Measurements from ENCODE around the gene DIO3. TPM values are rescaled to one million over a fixed set of nuclear protein-coding genes. Genes with fewer than 3 reads are reported as not detected.

Gene DIO3
- total RNA-seq, 1 experiment from 2014 or later = not detected

DNA sequence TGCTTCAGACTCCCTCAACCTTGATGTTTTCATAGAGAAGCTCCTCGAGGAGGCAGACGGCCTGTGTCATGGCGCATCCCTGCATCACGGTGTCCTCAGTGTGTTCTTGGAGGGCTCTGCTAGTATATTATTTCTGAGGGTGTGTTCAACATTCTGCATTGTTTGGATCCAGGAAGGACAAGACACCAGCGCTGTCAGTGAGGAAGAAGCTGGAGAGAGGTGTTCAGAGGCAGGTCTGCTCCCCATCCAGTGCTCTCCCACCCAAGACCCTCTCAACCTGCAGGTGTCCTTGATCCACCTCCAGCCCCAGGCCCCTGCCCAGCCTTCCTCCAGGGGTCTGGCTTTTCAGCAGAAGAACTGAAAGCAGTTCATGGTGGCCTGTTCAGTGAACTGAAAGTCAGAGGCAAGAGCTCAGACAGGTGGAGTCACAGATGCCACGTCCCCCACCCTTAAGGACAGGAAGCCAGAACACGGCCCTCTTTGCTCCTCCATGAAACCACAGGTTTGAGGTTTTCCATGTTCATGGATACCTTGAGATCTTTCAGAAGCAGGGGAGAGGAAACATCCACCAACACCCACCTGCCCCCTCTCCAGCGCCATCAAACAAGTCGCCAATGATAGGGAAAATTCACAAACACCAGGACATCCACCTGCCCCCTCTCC, 37.4 kb downstream of the DIO3 start:
- H3K23ac ChIP-seq (ENCODE audit: insufficient read length, low read depth, low read length) = no peak overlapping the region
- peaks cover 8 to 19% of the 10 kb centered on the region in 2 experiments for H3K9me3 Mint-ChIP-seq
- no peak overlapping the region for H4K8ac ChIP-seq (replicated peaks; ENCODE audit: insufficient read length, low read depth, low read length)
- no peaks in the 10 kb centered on the region for H3K79me1 ChIP-seq (ENCODE audit: insufficient read depth, low read depth, low read length, poor library complexity, severe bottlenecking)
- no peak overlapping the region for H3K56ac ChIP-seq (ENCODE audit: insufficient read length, low read depth, low read length)
- H3K18ac ChIP-seq (ENCODE audit: insufficient read length, low read depth, low read length) = no peak overlapping the region
- H3K4me3 Mint-ChIP-seq = no peak overlapping the region
- H3K27ac Mint-ChIP-seq = no peak overlapping the region
- H3K27me3 Mint-ChIP-seq (ENCODE audit: low read depth) = peaks cover 27% of the 10 kb centered on the region
- H2BK5ac ChIP-seq (ENCODE audit: insufficient read length, low read length) = no peak overlapping the region
- no peak overlapping the region for H3K4ac ChIP-seq (ENCODE audit: low read depth, low read length)
- no peak for DNase-seq
- H3K4me1 ChIP-seq (ENCODE audit: insufficient read depth, low read length) = no peaks in the 10 kb centered on the region
- H3K27ac ChIP-seq (ENCODE audit: insufficient read length, low read depth, low read length) = no peak overlapping the region
- H2BK120ac ChIP-seq (ENCODE audit: low read depth, low read length, poor library complexity, severe bottlenecking) = no peak overlapping the region
- no peaks in the 10 kb centered on the region for H3K27me3 ChIP-seq (ENCODE audit: insufficient read depth, low read length)
- H2AFZ ChIP-seq (ENCODE audit: low read length) = no peak overlapping the region
- H3K23me2 ChIP-seq (ENCODE audit: insufficient read length, low read depth, low read length, poor library complexity, severe bottlenecking) = no peaks in the 10 kb centered on the region
- TF ChIP-seq, protein P1, sequence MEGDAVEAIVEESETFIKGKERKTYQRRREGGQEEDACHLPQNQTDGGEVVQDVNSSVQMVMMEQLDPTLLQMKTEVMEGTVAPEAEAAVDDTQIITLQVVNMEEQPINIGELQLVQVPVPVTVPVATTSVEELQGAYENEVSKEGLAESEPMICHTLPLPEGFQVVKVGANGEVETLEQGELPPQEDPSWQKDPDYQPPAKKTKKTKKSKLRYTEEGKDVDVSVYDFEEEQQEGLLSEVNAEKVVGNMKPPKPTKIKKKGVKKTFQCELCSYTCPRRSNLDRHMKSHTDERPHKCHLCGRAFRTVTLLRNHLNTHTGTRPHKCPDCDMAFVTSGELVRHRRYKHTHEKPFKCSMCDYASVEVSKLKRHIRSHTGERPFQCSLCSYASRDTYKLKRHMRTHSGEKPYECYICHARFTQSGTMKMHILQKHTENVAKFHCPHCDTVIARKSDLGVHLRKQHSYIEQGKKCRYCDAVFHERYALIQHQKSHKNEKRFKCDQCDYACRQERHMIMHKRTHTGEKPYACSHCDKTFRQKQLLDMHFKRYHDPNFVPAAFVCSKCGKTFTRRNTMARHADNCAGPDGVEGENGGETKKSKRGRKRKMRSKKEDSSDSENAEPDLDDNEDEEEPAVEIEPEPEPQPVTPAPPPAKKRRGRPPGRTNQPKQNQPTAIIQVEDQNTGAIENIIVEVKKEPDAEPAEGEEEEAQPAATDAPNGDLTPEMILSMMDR (conservative IDR thresholded peaks at IDR 0.05) = no peak
- H3K79me2 ChIP-seq (ENCODE audit: insufficient read depth, low read length) = no peaks in the 10 kb centered on the region
- H2AK5ac ChIP-seq (ENCODE audit: insufficient read length, low read length) = no peak overlapping the region
- H2BK12ac ChIP-seq (ENCODE audit: insufficient read length, low read depth, low read length) = no peak overlapping the region
- no CpG with 5 or more reads among the region's 9 CpGs for WGBS (ENCODE audit: extremely low coverage, insufficient read length, low lambda C conversion rate)
- H3K36me3 Mint-ChIP-seq (ENCODE audit: insufficient read depth in 1 of 3, low read depth in 3 of 3) = peaks cover 0 to 6% (median 4%) of the 10 kb centered on the region in 3 experiments; a peak in 5 of 7 replicates
- no peak overlapping the region for H4K91ac ChIP-seq (ENCODE audit: insufficient read length, low read depth, low read length)
- H3K4me2 ChIP-seq (ENCODE audit: insufficient read depth, insufficient read length, low read length) = no peak overlapping the region
- H3K9me3 ChIP-seq (ENCODE audit: control insufficient read depth, low read depth, low read length) = no peaks in the 10 kb centered on the region
- H3K9ac ChIP-seq (ENCODE audit: extremely low read depth, insufficient read length, low read length) = no peak overlapping the region
- H3T11ph ChIP-seq (ENCODE audit: low read length) = no peak overlapping the region
- H4K5ac ChIP-seq (ENCODE audit: insufficient read length, low read depth, low read length) = no peak overlapping the region
- no peak overlapping the region for H3K14ac ChIP-seq (ENCODE audit: insufficient read depth, low read length)
- no peaks in the 10 kb centered on the region for H4K20me1 ChIP-seq (ENCODE audit: control insufficient read depth, insufficient read depth, insufficient read length)
- no peak overlapping the region for H2BK15ac ChIP-seq (ENCODE audit: low read depth, low read length)
- H3K4me1 Mint-ChIP-seq = no peaks in the 10 kb centered on the region
- H2BK20ac ChIP-seq (ENCODE audit: low read depth, low read length, poor library complexity, severe bottlenecking) = no peak overlapping the region

Measured in H9 (cell line).